Adipocyte (in vitro differentiated cells): ENCODE measurements around the gene STOML1.

Experiments
- DNase-seq: peaks from one replicate; pipeline ENCODE4 v3.0.0-alpha.2; 2015; ENCODE audit warnings: low read depth
- H3K27me3 ChIP-seq: replicated peaks from 2 replicates; pipeline ENCODE4 v1.7.0; 2013; ENCODE audit warnings: mild to moderate bottlenecking, low read length, moderate library complexity; ENCODE audit not compliant: control insufficient read depth, insufficient read depth
- H3K36me3 ChIP-seq: 2 replicates; pipeline ENCODE4 v1.7.0; 2013; ENCODE audit warnings: low read length, mild to moderate bottlenecking, moderate library complexity; ENCODE audit not compliant: control insufficient read depth, insufficient read depth, severe bottlenecking
- H3K4me1 ChIP-seq: 2 replicates; pipeline ENCODE4 v1.7.0; 2013; ENCODE audit warnings: mild to moderate bottlenecking, low read length, moderate library complexity; ENCODE audit not compliant: control insufficient read depth, insufficient read depth
- H3K4me3 ChIP-seq: 2 replicates; pipeline ENCODE4 v1.7.0; 2013; ENCODE audit warnings: mild to moderate bottlenecking, low read length, moderate library complexity
- H3K9ac ChIP-seq: 2 replicates; pipeline ENCODE4 v1.7.0; 2013; ENCODE audit warnings: mild to moderate bottlenecking, low read length, moderate library complexity
- H3K9me3 ChIP-seq: 2 replicates; pipeline ENCODE4 v1.7.0; 2013; ENCODE audit warnings: mild to moderate bottlenecking, low read length, moderate library complexity; ENCODE audit not compliant: control insufficient read depth

Gene STOML1

GRCh38 chr15:73956743-73957135 lies 35.4 kb downstream of the STOML1 start:
- H3K9me3 ChIP-seq = no peaks in the 10 kb centered on the region
- DNase-seq = peak; percentile 81
- H3K9ac ChIP-seq = no peak overlapping the region
- H3K27me3 ChIP-seq = no peaks in the 10 kb centered on the region
- H3K36me3 ChIP-seq = no peaks in the 10 kb centered on the region
- peaks cover 37% of the 10 kb centered on the region for H3K4me1 ChIP-seq
- no peak overlapping the region for H3K4me3 ChIP-seq

- H3K36me3 ChIP-seq = no peaks in the 10 kb centered on the region
- DNase-seq = no peak
- peak overlapping the region; percentile 22 for H3K9ac ChIP-seq
- H3K4me1 ChIP-seq = peaks cover 41% of the 10 kb centered on the region
- H3K4me3 ChIP-seq = no peak overlapping the region
- no peaks in the 10 kb centered on the region for H3K27me3 ChIP-seq
- H3K9me3 ChIP-seq = no peaks in the 10 kb centered on the region
These were observed 36.0 kb downstream of the STOML1 start for GRCh38 chr15:73955861-73956742.

DNA sequence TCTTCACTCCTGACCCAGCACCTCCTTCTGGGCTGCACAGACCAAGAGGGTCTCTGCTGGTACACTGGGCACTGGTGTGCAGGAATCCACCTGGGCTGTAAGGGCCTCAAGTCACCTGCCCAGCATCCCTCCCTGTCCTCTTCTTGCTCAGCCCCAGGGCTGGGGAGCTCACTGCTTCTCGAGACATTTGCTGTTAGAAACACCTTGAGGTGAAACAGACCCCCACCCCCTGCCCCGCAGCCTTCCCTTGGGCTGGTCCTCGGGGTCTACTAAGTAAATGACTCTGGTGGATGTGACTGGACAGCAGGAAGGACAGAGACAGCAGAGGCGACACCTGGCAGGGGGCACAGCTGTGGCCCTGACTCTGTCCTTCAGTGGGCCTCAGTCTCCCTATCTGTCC lies 36.8 kb downstream of the STOML1 start:
- Histone ChIP-seq H3K36me3 (no peaks in the 10 kb centered on the region), H3K4me1 (peaks cover 48% of the 10 kb centered on the region), H3K27me3 (no peaks in the 10 kb centered on the region), H3K9me3 (no peaks in the 10 kb centered on the region), H3K4me3 (no peak overlapping the region), H3K9ac (no peak overlapping the region)
- no peak for DNase-seq

DNA sequence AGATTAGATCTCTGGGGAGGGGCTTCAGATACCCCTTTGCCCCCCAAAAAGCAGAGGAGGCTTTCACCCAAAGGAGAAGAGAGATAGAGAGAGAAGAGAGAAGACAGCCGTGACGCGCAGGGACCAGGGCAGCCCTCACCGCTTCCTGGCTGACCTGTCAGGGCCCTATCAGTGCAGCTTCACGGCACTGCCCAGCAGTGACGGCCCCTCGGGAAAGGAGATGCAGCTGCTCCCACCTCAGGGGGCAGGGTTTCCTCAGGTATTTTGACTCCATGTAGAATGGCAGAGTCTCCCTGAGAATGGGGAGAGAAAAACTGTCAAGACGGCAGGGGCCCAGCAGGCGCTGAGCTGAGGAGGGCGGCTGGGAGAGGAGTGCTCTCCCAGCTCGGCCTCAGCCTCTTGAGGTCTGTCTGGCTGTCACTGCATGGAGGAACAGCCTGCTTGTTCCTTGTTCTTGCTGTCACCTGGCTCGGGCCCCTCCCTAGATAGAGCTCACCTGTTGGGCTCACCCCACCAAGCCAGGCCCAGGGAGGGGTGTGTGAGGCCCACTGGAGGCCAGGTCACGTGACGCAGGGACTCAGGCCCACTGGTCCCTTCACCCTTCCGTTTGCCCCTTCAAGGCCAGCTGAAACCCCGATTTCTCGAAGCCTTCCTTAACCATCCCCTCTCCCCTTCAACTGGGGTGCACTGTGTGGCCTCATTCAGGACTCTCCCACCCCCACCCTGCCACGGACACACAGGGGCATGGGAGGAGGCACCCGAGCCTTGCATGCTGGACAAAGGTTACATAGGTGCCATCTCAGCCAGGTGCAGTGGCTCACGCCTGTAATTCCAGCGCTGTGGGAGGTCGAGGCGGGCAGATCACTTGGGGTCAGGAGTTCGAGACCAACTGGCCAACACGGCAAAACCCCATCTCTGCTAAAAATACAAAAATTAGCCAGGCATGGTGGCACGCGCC lies 37.6 kb downstream of the STOML1 start:
- Histone ChIP-seq H3K27me3 (no peaks in the 10 kb centered on the region), H3K9ac (no peak overlapping the region)
- DNase-seq = no peak

DNA sequence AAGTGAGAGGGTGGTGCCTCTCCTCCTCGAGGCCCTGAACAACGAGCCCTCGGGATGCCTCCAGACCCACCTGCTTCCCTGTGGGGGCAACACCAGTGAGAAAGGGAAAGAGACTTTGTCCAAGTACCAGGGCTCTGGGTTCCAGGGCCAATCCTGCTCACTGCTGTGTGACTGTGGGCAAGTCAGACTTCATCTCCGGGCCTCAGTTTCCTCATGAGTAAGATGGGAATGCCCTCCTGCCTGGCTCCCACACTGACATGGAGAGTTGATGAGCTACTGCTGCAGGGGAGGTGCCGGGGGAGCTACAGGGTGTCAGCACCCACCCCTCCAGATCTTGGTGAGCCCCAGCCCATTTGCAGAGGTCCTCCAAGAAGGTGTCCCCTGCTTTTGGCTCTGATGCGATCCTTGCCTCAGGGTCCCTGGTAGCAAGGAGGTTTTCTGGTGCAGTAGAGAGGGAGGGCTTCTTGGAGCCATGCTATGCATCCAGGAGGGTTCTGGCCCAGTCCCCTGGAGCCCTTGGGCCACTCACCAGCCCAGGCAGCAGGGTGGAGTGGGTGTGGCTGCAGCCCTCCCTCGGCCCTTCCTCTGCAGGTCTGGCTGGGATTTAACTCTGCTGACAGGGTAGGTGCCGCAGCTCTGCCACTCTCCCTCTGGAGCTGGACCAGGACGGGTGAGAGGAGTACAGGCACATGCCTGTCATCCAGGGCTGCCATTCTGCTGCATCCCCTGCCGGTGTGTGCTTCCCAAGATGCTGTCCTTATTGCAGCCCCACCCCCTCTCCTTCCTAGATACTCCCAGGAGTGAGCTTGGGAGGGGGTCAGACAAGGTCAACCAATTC lies 39.0 kb downstream of the STOML1 start:
- H3K4me1 ChIP-seq = peaks cover 47% of the 10 kb centered on the region
- H3K36me3 ChIP-seq = peaks cover 20% of the 10 kb centered on the region
- no peak for DNase-seq
- no peak overlapping the region for H3K4me3 ChIP-seq
- H3K9me3 ChIP-seq = no peaks in the 10 kb centered on the region
- no peaks in the 10 kb centered on the region for H3K27me3 ChIP-seq
- peak overlapping the region; percentile 11 for H3K9ac ChIP-seq

More for the DNA sequence above, 37.6 kb downstream of the STOML1 start:
- peaks cover 7% of the 10 kb centered on the region for H3K36me3 ChIP-seq
- H3K4me3 ChIP-seq = no peak overlapping the region
- H3K9me3 ChIP-seq = no peaks in the 10 kb centered on the region
- peaks cover 51% of the 10 kb centered on the region for H3K4me1 ChIP-seq

- no peaks in the 10 kb centered on the region for H3K27me3 ChIP-seq
- H3K36me3 ChIP-seq = peaks cover 28% of the 10 kb centered on the region
- H3K9me3 ChIP-seq = no peaks in the 10 kb centered on the region
- DNase-seq = no peak
- no peak overlapping the region for H3K4me3 ChIP-seq
- H3K4me1 ChIP-seq = peaks cover 44% of the 10 kb centered on the region
- H3K9ac ChIP-seq = peak overlapping the region; percentile 81
These were observed 39.8 kb downstream of the STOML1 start for GRCh38 chr15:73952171-73952912.

- DNase-seq = no peak
- peak overlapping the region; percentile 81 for H3K9ac ChIP-seq
- H3K4me1 ChIP-seq = peaks cover 37% of the 10 kb centered on the region
- no peak overlapping the region for H3K4me3 ChIP-seq
- H3K27me3 ChIP-seq = no peaks in the 10 kb centered on the region
- no peaks in the 10 kb centered on the region for H3K9me3 ChIP-seq
- H3K36me3 ChIP-seq = peaks cover 36% of the 10 kb centered on the region
These were observed 40.5 kb downstream of the STOML1 start for GRCh38 chr15:73951601-73952000.

GRCh38 chr15:73950831-73951561 lies 41.1 kb downstream of the STOML1 start:
- Histone ChIP-seq H3K9me3 (no peaks in the 10 kb centered on the region), H3K36me3 (peaks cover 39% of the 10 kb centered on the region), H3K9ac (peak overlapping the region; percentile 81), H3K4me3 (no peak overlapping the region), H3K27me3 (no peaks in the 10 kb centered on the region), H3K4me1 (peaks cover 31% of the 10 kb centered on the region)
- DNase-seq = peak; percentile 97

DNA sequence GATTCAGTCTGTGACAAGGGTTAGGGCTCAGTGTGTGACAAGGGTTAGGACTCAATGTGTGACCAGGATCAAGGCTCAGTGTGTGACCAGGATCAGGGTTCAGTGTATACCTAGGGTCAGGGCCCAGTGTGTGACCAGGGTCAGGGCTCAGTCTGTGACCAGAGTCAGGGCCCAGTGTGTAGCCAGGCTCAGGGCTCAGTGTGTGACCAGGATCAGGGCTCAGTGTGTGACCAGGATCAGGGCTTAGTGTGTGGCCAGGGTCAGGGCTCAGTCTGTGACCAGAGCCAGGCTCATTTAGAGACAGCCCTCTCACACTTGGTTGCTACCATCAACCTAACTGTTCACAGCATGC lies 41.6 kb downstream of the STOML1 start:
- Histone ChIP-seq H3K9ac (peak overlapping the region; percentile 71), H3K4me1 (peaks cover 29% of the 10 kb centered on the region), H3K27me3 (no peaks in the 10 kb centered on the region), H3K4me3 (no peak overlapping the region), H3K9me3 (no peaks in the 10 kb centered on the region), H3K36me3 (peaks cover 39% of the 10 kb centered on the region)
- DNase-seq = no peak

DNA sequence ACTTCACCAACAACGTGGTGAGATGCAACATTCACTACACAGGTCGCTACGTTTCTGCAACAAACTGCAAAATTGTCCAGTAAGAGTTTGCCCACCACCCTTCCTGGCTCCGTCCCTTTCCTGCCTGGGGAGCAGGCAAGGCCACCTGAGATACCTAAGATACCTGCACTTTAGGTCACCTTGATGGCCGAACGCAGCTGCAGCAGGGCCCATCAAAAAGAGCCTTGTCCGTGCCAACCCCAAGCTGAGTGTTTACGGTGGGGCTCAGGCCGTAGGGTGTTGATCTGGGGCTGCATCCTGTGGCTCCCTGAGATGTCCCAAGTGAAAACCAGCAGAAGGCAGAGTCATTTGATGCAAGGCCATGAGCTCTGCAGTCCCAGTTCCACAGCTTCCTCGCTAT lies 42.6 kb downstream of the STOML1 start:
- Histone ChIP-seq H3K9ac (no peak overlapping the region), H3K27me3 (no peaks in the 10 kb centered on the region), H3K4me3 (no peak overlapping the region), H3K9me3 (no peaks in the 10 kb centered on the region), H3K4me1 (peaks cover 31% of the 10 kb centered on the region), H3K36me3 (peaks cover 42% of the 10 kb centered on the region)
- no peak for DNase-seq
